ENCODE results near the gene PLAU. TPM values are rescaled to one million over a fixed set of nuclear protein-coding genes. Genes with fewer than 3 reads are reported as not detected.
"Not testable (repeated sequence)": the region's sequence is repeated elsewhere in the genome, so short reads cannot be mapped to it uniquely, and the experiment has no call there.

The PLAU gene
- total RNA-seq, 1 experiment from 2014 or later: 219 TPM

- H3K27me3 ChIP-seq: no peaks in the 10 kb centered on the region
- no peak for DNase-seq
- no peaks in the 10 kb centered on the region for H3K9me3 ChIP-seq
- no peak overlapping the region for H3K4me3 ChIP-seq
- H3K36me3 ChIP-seq: no peaks in the 10 kb centered on the region
Observed at GRCh38 chr10:73953665-73954064, 42.7 kb downstream of the PLAU start.

GRCh38 chr10:73954737-73955136 lies 43.8 kb downstream of the PLAU start:
- H3K36me3 ChIP-seq: no peaks in the 10 kb centered on the region

DNA sequence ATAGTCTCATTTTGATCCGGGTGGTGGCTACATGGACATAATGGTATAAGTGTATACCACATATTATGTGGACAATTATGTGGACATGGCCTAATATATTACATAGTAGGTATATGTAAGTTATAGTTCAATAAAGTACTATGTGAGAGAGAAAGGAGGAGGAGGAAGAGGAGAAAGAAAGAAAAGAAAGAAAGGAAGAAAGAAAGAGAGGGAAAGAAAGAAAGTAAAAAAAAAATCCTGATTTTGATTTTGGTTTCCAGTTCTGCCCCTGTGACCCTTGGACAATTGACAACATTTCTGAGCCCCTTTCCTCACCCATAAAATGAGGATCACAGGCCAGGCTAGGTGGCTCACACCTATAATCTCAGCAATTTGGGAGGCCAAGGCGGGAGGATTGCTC lies 44.8 kb downstream of the PLAU start:
- H3K27me3 ChIP-seq: no peaks in the 10 kb centered on the region
- no peak for DNase-seq
- no peaks in the 10 kb centered on the region for H3K36me3 ChIP-seq
- H3K9me3 ChIP-seq: no peaks in the 10 kb centered on the region
- H3K4me3 ChIP-seq: no peak overlapping the region

More at GRCh38 chr10:73954737-73955136, 43.8 kb downstream of the PLAU start:
- H3K4me3 ChIP-seq: no peak overlapping the region
- DNase-seq: no peak
- H3K9me3 ChIP-seq: no peaks in the 10 kb centered on the region
- H3K27me3 ChIP-seq: no peaks in the 10 kb centered on the region

DNA sequence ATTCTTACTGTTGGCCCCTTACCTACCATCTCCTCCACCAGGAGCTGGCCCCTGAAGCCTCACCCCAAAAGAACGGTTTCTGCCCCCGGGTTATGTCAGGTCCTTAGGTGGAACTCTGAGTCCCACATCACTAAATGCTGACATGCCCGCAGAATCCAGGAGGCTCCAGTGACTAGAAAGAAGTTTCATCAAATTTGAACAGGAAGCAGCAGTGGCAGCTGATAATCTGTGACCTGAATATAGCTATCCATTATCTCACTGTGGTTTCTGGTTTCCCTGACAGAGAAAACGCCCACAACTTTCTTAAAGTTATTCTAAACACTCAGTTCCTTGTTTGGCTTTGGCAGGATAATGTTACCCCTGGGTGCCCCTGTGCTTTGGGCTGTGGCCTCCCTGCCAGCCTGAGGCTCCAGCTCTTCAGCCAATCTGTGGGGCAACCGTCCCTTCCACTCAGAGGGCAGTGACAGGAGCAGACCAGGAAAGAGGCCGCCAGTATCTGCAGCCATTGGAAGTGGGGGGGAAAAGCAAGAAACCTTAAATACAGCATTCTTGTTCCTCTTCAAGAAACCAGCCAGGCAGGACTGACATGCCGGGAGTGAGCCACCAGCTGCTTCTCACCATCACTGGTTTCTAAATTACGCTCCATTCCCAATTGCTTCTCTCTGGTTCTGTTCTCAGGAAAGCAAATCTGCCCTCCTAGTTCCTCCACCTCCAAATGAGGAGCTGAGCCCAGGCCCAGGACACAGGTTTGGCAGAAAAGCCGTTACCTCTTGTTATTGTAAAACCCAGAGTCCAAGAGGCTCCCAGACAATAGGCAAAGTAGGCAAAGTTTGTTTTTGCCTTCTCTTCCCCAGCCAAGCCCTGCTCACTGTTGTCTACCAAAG lies 45.8 kb downstream of the PLAU start:
- DNase-seq: peak; percentile 58
- Histone ChIP-seq H3K36me3 (no peaks in the 10 kb centered on the region), H3K4me3 (no peak overlapping the region), H3K9me3 (no peaks in the 10 kb centered on the region), H3K27me3 (no peaks in the 10 kb centered on the region)

DNA sequence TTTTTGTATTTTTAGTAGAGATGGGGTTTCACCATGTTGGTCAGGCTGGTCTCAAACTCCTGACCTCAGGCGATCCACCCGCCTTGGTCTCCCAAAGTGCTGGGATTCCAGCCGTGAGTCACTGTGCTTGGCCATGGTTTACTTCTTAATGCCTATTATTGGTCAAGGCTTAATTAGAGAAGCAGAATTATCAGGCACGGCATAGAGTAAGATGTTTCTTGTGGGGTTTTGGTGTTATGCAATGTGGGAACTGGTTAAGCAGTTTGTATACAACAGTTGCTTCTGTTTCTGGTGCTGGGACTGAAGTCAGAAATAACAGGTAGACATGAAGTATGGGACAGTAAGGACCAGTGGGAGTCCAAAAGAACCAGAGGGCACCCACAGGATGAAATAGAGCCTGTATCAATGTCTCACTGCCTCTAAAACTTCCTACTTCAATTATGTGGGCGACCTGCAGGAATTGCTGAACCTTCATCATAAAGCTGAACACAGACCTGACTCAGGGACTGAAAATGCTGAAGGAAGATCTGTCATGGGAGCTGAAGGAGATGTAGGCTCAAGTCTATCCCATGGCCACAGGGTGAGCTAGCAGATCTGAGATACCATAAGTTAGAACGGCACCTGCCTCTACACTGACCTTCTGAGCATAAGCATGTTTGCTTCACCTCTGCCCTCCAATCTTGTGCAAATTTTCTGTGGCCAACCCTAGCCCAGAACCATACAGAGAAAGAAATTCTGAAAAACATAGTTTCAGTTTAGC lies 48.7 kb downstream of the PLAU start:
- Histone ChIP-seq H3K4me3 (no peak overlapping the region), H3K36me3 (no peaks in the 10 kb centered on the region), H3K27me3 (no peaks in the 10 kb centered on the region), H3K9me3 (no peaks in the 10 kb centered on the region)
- no peak for DNase-seq

GRCh38 chr10:73962386-73962785 lies 51.5 kb downstream of the PLAU start:
- DNase-seq: no peak
- H3K9me3 ChIP-seq: no peaks in the 10 kb centered on the region
- no peak overlapping the region for H3K4me3 ChIP-seq
- H3K27me3 ChIP-seq: no peaks in the 10 kb centered on the region
- H3K36me3 ChIP-seq: no peaks in the 10 kb centered on the region

DNA sequence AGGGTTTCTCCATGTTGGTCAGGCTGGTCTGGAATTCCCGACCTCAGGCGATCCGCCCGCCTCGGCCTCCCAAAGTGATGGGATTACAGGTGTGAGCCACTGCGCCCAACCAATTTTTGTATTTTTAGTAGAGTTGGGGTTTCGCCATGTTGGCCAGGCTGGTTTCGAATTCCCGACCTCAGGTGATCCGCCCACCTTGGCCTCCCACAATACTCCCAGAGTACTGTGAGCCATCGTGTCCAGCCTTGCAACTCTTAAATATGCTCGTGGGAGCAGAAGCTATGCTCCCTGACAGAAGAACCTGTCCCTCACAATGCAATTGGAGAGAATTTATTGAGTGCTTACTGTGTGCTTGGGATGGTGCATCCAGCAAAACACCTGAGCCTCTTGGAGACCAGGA lies 52.6 kb downstream of the PLAU start:
- not testable (repeated sequence) for H3K4me3 ChIP-seq, H3K27me3 ChIP-seq, H3K36me3 ChIP-seq, H3K9me3 ChIP-seq, DNase-seq

GRCh38 chr10:73964743-73965142 lies 53.8 kb downstream of the PLAU start:
- no peaks in the 10 kb centered on the region for H3K9me3 ChIP-seq
- H3K27me3 ChIP-seq: no peaks in the 10 kb centered on the region
- no peaks in the 10 kb centered on the region for H3K36me3 ChIP-seq
- no peak overlapping the region for H3K4me3 ChIP-seq
- DNase-seq: no peak

DNA sequence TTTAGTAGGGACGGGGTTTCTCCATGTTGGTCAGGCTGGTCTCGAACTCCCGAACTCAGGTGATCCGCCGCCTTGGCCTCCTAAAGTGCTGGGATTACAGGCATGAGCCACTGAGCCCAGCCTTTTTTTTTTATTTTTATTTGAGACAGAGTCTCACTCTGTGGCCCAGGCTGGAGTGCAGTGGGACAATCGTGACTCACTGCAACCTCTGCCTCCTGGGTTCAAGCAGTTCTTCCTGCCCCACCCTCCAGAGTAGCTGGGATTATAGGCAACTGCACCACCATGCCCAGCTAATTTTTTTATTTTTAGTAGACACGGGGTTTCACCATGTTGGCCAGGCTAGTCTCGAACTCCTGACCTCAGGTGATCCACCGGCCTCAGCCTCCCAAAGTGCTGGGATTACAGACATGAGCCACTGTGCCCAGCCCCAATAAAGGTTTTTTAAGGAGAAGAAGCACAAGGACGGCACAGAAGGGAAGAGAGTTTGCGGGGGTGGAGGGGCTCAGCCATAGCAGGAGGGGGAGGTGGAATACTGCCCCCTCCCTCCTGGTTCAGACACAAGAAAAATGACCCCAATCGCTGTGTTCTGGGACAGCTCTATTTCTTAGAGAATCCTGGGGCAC lies 54.4 kb downstream of the PLAU start:
- not testable (repeated sequence) for H3K27me3 ChIP-seq, H3K36me3 ChIP-seq, H3K9me3 ChIP-seq, H3K4me3 ChIP-seq
- DNase-seq: peak; percentile 47

- peak; percentile 98 for DNase-seq
- no peaks in the 10 kb centered on the region for H3K27me3 ChIP-seq
- no peaks in the 10 kb centered on the region for H3K36me3 ChIP-seq
- H3K9me3 ChIP-seq: no peaks in the 10 kb centered on the region
- no peak overlapping the region for H3K4me3 ChIP-seq
Observed at GRCh38 chr10:73965890-73966768, 55.2 kb downstream of the PLAU start.

GRCh38 chr10:73967022-73967429 lies 56.1 kb downstream of the PLAU start:
- Histone ChIP-seq H3K27me3 (no peaks in the 10 kb centered on the region), H3K4me3 (no peak overlapping the region), H3K36me3 (no peaks in the 10 kb centered on the region), H3K9me3 (no peaks in the 10 kb centered on the region)
- DNase-seq: peak; percentile 45

Other genes with a start within 250 kb of the PLAU start
- 1.1 and 3.1 TPM in 2 replicates for gene AGAP5, start 213.0 kb upstream of the PLAU start, total RNA-seq (2014; rRNA removed; shearing (Covaris generic); ENCODE audit: low replicate concordance)
- gene SEC24C, start 166.8 kb upstream of the PLAU start, total RNA-seq (2014; rRNA removed; shearing (Covaris generic); ENCODE audit: low replicate concordance): 58.8 and 74.6 TPM in 2 replicates
- 58.5 and 93.9 TPM in 2 replicates for gene CHCHD1, start 129.1 kb upstream of the PLAU start, total RNA-seq (2014; rRNA removed; shearing (Covaris generic); ENCODE audit: low replicate concordance)
- 12.3 and 24.1 TPM in 2 replicates for gene ZSWIM8, start 125.5 kb upstream of the PLAU start, total RNA-seq (2014; rRNA removed; shearing (Covaris generic); ENCODE audit: low replicate concordance)
- 1.8 and 4.2 TPM in 2 replicates for gene NDST2, start 99.5 kb upstream of the PLAU start, total RNA-seq (2014; rRNA removed; shearing (Covaris generic); ENCODE audit: low replicate concordance)
- 16.5 and 24.0 TPM in 2 replicates for gene CAMK2G, start 36.6 kb upstream of the PLAU start, total RNA-seq (2014; rRNA removed; shearing (Covaris generic); ENCODE audit: low replicate concordance)
- 109 and 112 TPM in 2 replicates for gene VCL, start 87.0 kb downstream of the PLAU start, total RNA-seq (2014; rRNA removed; shearing (Covaris generic); ENCODE audit: low replicate concordance)
- gene AP3M1, start 239.7 kb downstream of the PLAU start, total RNA-seq (2014; rRNA removed; shearing (Covaris generic); ENCODE audit: low replicate concordance): 3.6 and 5.5 TPM in 2 replicates
- gene ADK, start 240.1 kb downstream of the PLAU start, total RNA-seq (2014; rRNA removed; shearing (Covaris generic); ENCODE audit: low replicate concordance): 18.1 and 26.5 TPM in 2 replicates